ENCODE results near the gene SELENOS.

GRCh38 chr15:101246824-101247745 lies 30.2 kb downstream of the SELENOS start:
- TF ChIP-seq EP300 (IDR thresholded peaks at IDR 0.05) (no peak), POLR2A (IDR thresholded peaks at IDR 0.05) (no peak), CTCF (IDR thresholded peaks at IDR 0.05) (no peak)
